DOHH2 (cell line): Measurements from ENCODE around the gene TP53BP2.

Experiments
- H3F3A ChIP-seq: fragments of 200-600 bp; sonication (generic), shearing (Covaris generic); 2 replicates; pipeline ENCODE4 v1.6.0; 2016; ENCODE audit warnings: antibody characterized with exemption, mild to moderate bottlenecking; ENCODE audit not compliant: control insufficient read depth, insufficient read depth
- H3K27ac ChIP-seq: fragments of 200-600 bp; sonication (generic); 2 replicates; pipeline ENCODE4 v1.5.1; 2014; ENCODE audit warnings: low read depth, mild to moderate bottlenecking, low read length, moderate library complexity
- H3K27me3 ChIP-seq: fragments of 200-600 bp; sonication (generic); 2 replicates; pipeline ENCODE4 v1.6.1; 2014; ENCODE audit warnings: mild to moderate bottlenecking, low read length, mixed read lengths; ENCODE audit not compliant: control insufficient read depth
- H3K36me3 ChIP-seq: fragments of 200-600 bp; sonication (generic); 2 replicates; pipeline ENCODE4 v1.6.1; 2014; ENCODE audit warnings: mild to moderate bottlenecking, low read length, moderate library complexity, mixed read lengths; ENCODE audit not compliant: control insufficient read depth
- H3K4me1 ChIP-seq: fragments of 200-600 bp; sonication (generic); 2 replicates; pipeline ENCODE4 v1.6.1; 2014; ENCODE audit warnings: mild to moderate bottlenecking, low read length, mixed read lengths; ENCODE audit not compliant: control insufficient read depth
- H3K4me2 ChIP-seq: fragments of 200-600 bp; sonication (generic); 2 replicates; pipeline ENCODE4 v1.6.0; 2014; ENCODE audit warnings: mild to moderate bottlenecking, low read length, moderate library complexity
- H3K4me3 ChIP-seq: fragments of 200-600 bp; sonication (generic); 2 replicates; pipeline ENCODE4 v1.5.1; 2014; ENCODE audit warnings: mild to moderate bottlenecking, low read length, mixed read lengths
- H3K79me2 ChIP-seq: fragments of 200-600 bp; sonication (generic); 2 replicates; pipeline ENCODE4 v1.6.1; 2014; ENCODE audit warnings: mild to moderate bottlenecking, low read length, mixed read lengths; ENCODE audit not compliant: control insufficient read depth
- H3K9me2 ChIP-seq: fragments of 200-600 bp; sonication (generic); replicated peaks from 2 replicates; pipeline ENCODE4 v1.6.1; 2014; ENCODE audit warnings: mild to moderate bottlenecking, low read length, mixed read lengths; ENCODE audit not compliant: control insufficient read depth
- H3K9me3 ChIP-seq: fragments of 200-600 bp; sonication (generic); 2 replicates; pipeline ENCODE4 v1.6.1; 2014; ENCODE audit warnings: antibody characterized with exemption, low read length, mixed read lengths; ENCODE audit not compliant: control insufficient read depth, insufficient read depth
- H4K20me1 ChIP-seq: fragments of 200-600 bp; sonication (generic); 2 replicates; pipeline ENCODE4 v1.6.0; 2014; ENCODE audit warnings: low read depth, mild to moderate bottlenecking, antibody characterized with exemption, low read length, moderate library complexity; ENCODE audit not compliant: control insufficient read depth, insufficient read depth
- CTCF ChIP-seq: fragments of 200-600 bp; sonication (generic); IDR thresholded peaks from one replicate; pipeline ENCODE4 v1.5.1; 2014; ENCODE audit warnings: antibody characterized with exemption, mild to moderate bottlenecking, low read depth, low read length; ENCODE audit not compliant: poor library complexity, severe bottlenecking
- EZH2phosphoT487 ChIP-seq: fragments of 200-600 bp; sonication (generic); IDR thresholded peaks from 2 replicates; pipeline ENCODE4 v1.6.1; 2017; ENCODE audit warnings: borderline replicate concordance, mild to moderate bottlenecking, antibody characterized with exemption, low read length, moderate library complexity, mixed read lengths

Gene TP53BP2

GRCh38 chr1:223832637-223832943 lies 13.2 kb downstream of the TP53BP2 start:
- H3K4me2 ChIP-seq: peak overlapping the region; percentile 7; the same call in 1 of the 2 replicates
- peaks cover 43% of the 10 kb centered on the region for H3K4me1 ChIP-seq
- no peak overlapping the region for H3K4me3 ChIP-seq

GRCh38 chr1:223831755-223832636 lies 13.8 kb downstream of the TP53BP2 start:
- Histone ChIP-seq H3K27ac (no peak overlapping the region), H3F3A (0 out of 2 replicates have a peak, but pooled peaks cover 2% of the 10 kb centered on the region), H3K4me2 (peak overlapping the region; percentile 7; the same call in 1 of the 2 replicates), H3K36me3 (peaks cover 4% of the 10 kb centered on the region; the same call in 1 of the 2 replicates), H3K27me3 (no peaks in the 10 kb centered on the region), H4K20me1 (peaks cover 20% of the 10 kb centered on the region; the same call in 1 of the 2 replicates), H3K4me3 (no peak overlapping the region), H3K9me3 (no peaks in the 10 kb centered on the region), H3K79me2 (peaks cover 97% of the 10 kb centered on the region), H3K4me1 (peaks cover 39% of the 10 kb centered on the region), H3K9me2 (no peaks in the 10 kb centered on the region)
- TF ChIP-seq EZH2phosphoT487 (no peak), CTCF (no peak)

More at GRCh38 chr1:223832637-223832943, 13.2 kb downstream of the TP53BP2 start:
- Histone ChIP-seq H3K27ac (no peak overlapping the region), H4K20me1 (peaks cover 20% of the 10 kb centered on the region), H3K9me3 (no peaks in the 10 kb centered on the region), H3K79me2 (peaks cover 97% of the 10 kb centered on the region), H3K27me3 (no peaks in the 10 kb centered on the region), H3F3A (0 out of 2 replicates have a peak, but pooled peaks cover 2% of the 10 kb centered on the region), H3K9me2 (no peaks in the 10 kb centered on the region), H3K36me3 (peaks cover 4% of the 10 kb centered on the region; the same call in 1 of the 2 replicates)
- TF ChIP-seq EZH2phosphoT487 (no peak), CTCF (no peak)

GRCh38 chr1:223829678-223830077 lies 16.1 kb downstream of the TP53BP2 start:
- Histone ChIP-seq H3K9me2 (no peaks in the 10 kb centered on the region), H3K9me3 (no peaks in the 10 kb centered on the region), H3K27me3 (no peaks in the 10 kb centered on the region), H4K20me1 (peaks cover 5% of the 10 kb centered on the region; the same call in 1 of the 2 replicates), H3F3A (0 out of 2 replicates have a peak, but pooled peaks cover 2% of the 10 kb centered on the region), H3K4me1 (peaks cover 29% of the 10 kb centered on the region), H3K79me2 (peaks cover 97% of the 10 kb centered on the region), H3K36me3 (peaks cover 4% of the 10 kb centered on the region; the same call in 1 of the 2 replicates), H3K4me2 (no peak overlapping the region), H3K27ac (no peak overlapping the region), H3K4me3 (no peak overlapping the region)
- TF ChIP-seq EZH2phosphoT487 (no peak), CTCF (no peak)
